Measurements from ENCODE around the gene WWC1. TPM values are rescaled to one million over a fixed set of nuclear protein-coding genes. Genes with fewer than 3 reads are reported as not detected.

The WWC1 gene
- total and polyA plus RNA-seq, 10 of the 15 experiments (the other 5 are each of a cell fraction or from before 2014, with no cell fraction given) = 0.50 to 7.8 (median 2.5) TPM

- TF ChIP-seq POLR2A (IDR thresholded peaks at IDR 0.05; ENCODE audit: low read depth, low read length) = no peak
These were observed 2.8 kb upstream of the WWC1 start (continued) for GRCh38 chr5:168288349-168289245.

- no peaks in the 10 kb centered on the region for H3K36me3 ChIP-seq (ENCODE audit: control insufficient read depth in 2 of 2, insufficient read depth in 2 of 2, low read length in 1 of 2)
- H2AFZ ChIP-seq (ENCODE audit: control insufficient read depth, low read depth, low read length) = peak overlapping the region; percentile 79
- peaks cover 31% of the 10 kb centered on the region for H3K4me1 ChIP-seq (ENCODE audit: control insufficient read depth, insufficient read depth, low read length)
- ChIA-PET RAD21 (ENCODE audit: unreplicated experiment) (no interaction called here), POLR2A (interaction anchor here (0.6 kb wide), 1 partner anchor 1368 kb away, joined by 3 read pairs; no protein-coding TSS in a partner anchor), SMC1A (ENCODE audit: uncharacterized antibody, unreplicated experiment) (no interaction called here), CTCF (interaction anchor here (1.3 kb wide), 1 partner anchor 10 kb away, joined by 3 read pairs; no protein-coding TSS in a partner anchor)
- H4K20me1 ChIP-seq (ENCODE audit: control insufficient read depth, insufficient read depth) = no peaks in the 10 kb centered on the region; the same call in 1 of the 2 replicates
- ATAC-seq (no peak), DNase-seq (ENCODE audit: low read depth, low spot score) (no peak), FAIRE-seq (peak; percentile 35)
- no peak for TF ChIP-seq USF2 (IDR thresholded peaks at IDR 0.05; ENCODE audit: borderline replicate concordance, low read depth, low read length)
- TF ChIP-seq ZNF274 (IDR thresholded peaks at IDR 0.05; ENCODE audit: insufficient read depth, insufficient read length) = no peak
- TF ChIP-seq MEF2A (IDR thresholded peaks at IDR 0.05; ENCODE audit: insufficient read depth, low read depth, low read length) = no peak
- no peak for TF ChIP-seq NR2C2 (IDR thresholded peaks at IDR 0.05; ENCODE audit: borderline replicate concordance, control insufficient read depth, insufficient read length, low read depth)
- TF ChIP-seq NFYB (IDR thresholded peaks at IDR 0.05; ENCODE audit: insufficient read depth, low read depth, low read length) = no peak
- no peak for TF ChIP-seq EZH2 (IDR thresholded peaks at IDR 0.05; ENCODE audit: borderline replicate concordance, control insufficient read depth, low read depth, low read length)
- TF ChIP-seq E2F8 (IDR thresholded peaks at IDR 0.05; ENCODE audit: low read depth, partially characterized antibody) = no peak
- no peak for TF ChIP-seq RFX5 (IDR thresholded peaks at IDR 0.05; ENCODE audit: low read depth, low read length)
- H3K9me3 ChIP-seq (replicated peaks; ENCODE audit: control insufficient read depth, insufficient read depth, low read length) = no peaks in the 10 kb centered on the region
- no peak overlapping the region for H3K27ac ChIP-seq (ENCODE audit: control insufficient read depth, insufficient read depth)
- BruUV-seq (replicated peaks) = no TSS peak
- peak overlapping the region; percentile 79 for H3K4me2 ChIP-seq (ENCODE audit: control insufficient read depth, insufficient read depth)
- intact Hi-C loops (cut with micrococcal nuclease; ENCODE audit: unreplicated experiment) (loop anchor here (10.0 kb wide), 1 partner anchor 284 kb away; the partner anchor contains the start of gene PANK3), in situ Hi-C loops (cut with MboI) (no loop called here)
- WGBS (ENCODE audit: insufficient coverage, insufficient replicate concordance, low lambda C conversion rate, missing lambda C conversion rate) = 27% methylated on average over 6 of the region's 6 CpGs
- H3K27me3 ChIP-seq (replicated peaks in 1 of 2; ENCODE audit: control insufficient read depth in 2 of 2, insufficient read depth in 2 of 2, low read length in 1 of 2) = no peaks in the 10 kb centered on the region
- peak overlapping the region; percentile 42; the same call in 1 of the 2 replicates for H3K9ac ChIP-seq (ENCODE audit: control insufficient read depth, insufficient read depth, low read length)
- H3K79me2 ChIP-seq (ENCODE audit: control insufficient read depth, insufficient read depth, low read length) = peaks cover 3% of the 10 kb centered on the region; the same call in 1 of the 2 replicates
- H3K4me3 ChIP-seq = peak overlapping the region; percentile 70; the same call in 1 of the 2 replicates
These were observed 523 bp upstream of the WWC1 start for GRCh38 chr5:168290902-168291341.
